Body of pancreas (tissue), 4 donors: ENCODE data around the gene PPP1R13B. TPM values are rescaled to one million over a fixed set of nuclear protein-coding genes. Genes with fewer than 3 reads are reported as not detected.
A peak's percentile ranks its signal among the peaks of the same experiment; 100 is the strongest.

Experiments used
- ATAC-seq: fragments of 150-250 bp; one replicate; pipeline ENCODE4 v1.9.1; 2016
- DNase-seq, 4 donors: peaks; one replicate each; pipeline ENCODE4 v3.0.0-alpha.2; 2019
- H3K27ac ChIP-seq, 4 donors: fragments of 200-600 bp; sonication (generic); 1 replicate in 3 of 4; 2 replicates in 1 of 4; pipeline versions ENCODE4 v1.5.1 to v1.6.1; 2016 to 2019; ENCODE audit warnings: mild to moderate bottlenecking in 1 of 4, mixed read lengths in 1 of 4, moderate library complexity in 1 of 4
- H3K27me3 ChIP-seq, 2 donors: fragments of 200-600 bp; sonication (generic); one replicate each; pipeline ENCODE4 v1.6.0; 2016; ENCODE audit warnings: mild to moderate bottlenecking in 1 of 2
- H3K36me3 ChIP-seq, 2 donors: fragments of 200-600 bp; sonication (generic); replicated peaks in 1 of 2; 2 replicates each; pipeline ENCODE4 v1.5.1; 2016; ENCODE audit warnings: low read depth in 2 of 2; ENCODE audit not compliant: insufficient read depth in 1 of 2
- H3K4me1 ChIP-seq: fragments of 200-600 bp; sonication (generic); one replicate; pipeline ENCODE4 v1.6.0; 2016
- H3K4me3 ChIP-seq, 2 donors: fragments of 200-600 bp; sonication (generic); 1 replicate in 1 of 2; 2 replicates in 1 of 2; pipeline ENCODE4 v1.5.1; 2016 to 2019
- H3K9me3 ChIP-seq, 3 donors: fragments of 200-600 bp; sonication (generic); 1 replicate in 2 of 3; 2 replicates in 1 of 3; pipeline ENCODE4 v1.5.1; 2016
- CTCF ChIP-seq, 7 experiments: fragments of 450-650 bp in 4 of 7; fragments of 200-600 bp in 3 of 7; sonication (generic) in 3 of 7; IDR thresholded peaks; one replicate each; pipeline ENCODE4 v1.5.1; 2016 to 2019; ENCODE audit warnings: antibody characterized with exemption in 7 of 7
- POLR2A ChIP-seq, 3 donors: fragments of 450-650 bp; IDR thresholded peaks; one replicate each; pipeline ENCODE4 v1.6.1; 2016; ENCODE audit warnings: antibody characterized with exemption in 3 of 3, mild to moderate bottlenecking in 2 of 3
- WGBS, 2 donors: methylation state at CpG; one replicate each; pipeline ENCODE4 v1.1.5; 2017; 5-methylcytosine and 5-hydroxymethylcytosine counted together
- intact Hi-C: fragments of 100-400 bp; cut with DNase I; formaldehyde crosslinking; loops from one replicate; pipeline ENCODE4 v1.15.1; 2023
- total RNA-seq, 2 donors: library from RNA; depleted of rRNA; stranded (reverse); fragments of >200 nt; gene quantifications; one replicate each; pipeline ENCODE4 v1.1.0, GENCODE V29; 2016

The PPP1R13B gene
- total RNA-seq, 2 donors from 2014 or later = 12.5 to 36.3 TPM

- TF ChIP-seq CTCF (IDR thresholded peaks at IDR 0.05) = no peak
- no peak for TF ChIP-seq POLR2A (IDR thresholded peaks at IDR 0.05)
- Histone ChIP-seq H3K9me3 (no peaks in the 10 kb centered on the region), H3K36me3 (no peaks in the 10 kb centered on the region), H3K27me3 (no peaks in the 10 kb centered on the region), H3K4me3 (no peak overlapping the region), H3K4me1 (peaks cover 26% of the 10 kb centered on the region), H3K27ac (no peak overlapping the region)
- no peak for DNase-seq
- 94 to 96% methylated on average over 14 of the region's 14 CpGs for WGBS, 2 donors
- no peak for ATAC-seq
- intact Hi-C loops = no loop called here
Measured at GRCh38 chr14:103830511-103831270, 16.7 kb downstream of the PPP1R13B start.

DNA sequence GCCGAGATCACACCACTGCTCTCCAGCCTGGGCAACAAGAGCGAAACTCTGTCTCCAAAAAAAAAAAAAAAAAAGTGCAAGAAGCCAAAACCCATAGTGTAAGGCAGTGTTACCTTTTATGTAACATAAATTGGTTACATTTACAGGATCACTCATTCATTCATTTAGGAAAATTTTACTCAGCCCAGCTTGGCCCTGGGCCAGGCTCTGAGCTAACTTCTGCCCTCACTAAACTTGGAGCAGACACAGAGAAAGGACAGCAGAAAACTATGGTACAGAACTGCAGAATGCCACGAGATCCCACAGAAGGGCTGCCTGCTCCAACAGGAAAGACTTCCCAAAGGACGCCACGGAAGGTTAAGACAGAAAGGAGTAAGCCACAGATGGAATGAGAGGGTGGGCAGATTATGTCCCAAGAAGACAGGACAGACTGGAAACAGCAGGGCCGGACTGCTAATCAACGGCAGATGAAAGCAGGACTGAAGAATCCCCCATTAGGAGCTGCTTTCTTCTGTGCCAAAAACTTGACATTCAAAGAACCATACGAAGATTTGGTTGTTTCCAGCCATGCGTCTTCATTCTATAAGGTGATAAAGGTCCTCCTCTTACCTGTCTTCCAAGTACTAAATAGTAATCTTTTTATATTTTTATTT lies 18.9 kb downstream of the PPP1R13B start:
- TF ChIP-seq POLR2A (IDR thresholded peaks at IDR 0.05) = no peak
- no peak for TF ChIP-seq CTCF (IDR thresholded peaks at IDR 0.05)
- H3K4me1 ChIP-seq = peaks cover 47% of the 10 kb centered on the region
- no peak overlapping the region for H3K4me3 ChIP-seq
- ATAC-seq (no peak), DNase-seq (peak; percentile 35 to 62 (median 41))
- H3K9me3 ChIP-seq = no peaks in the 10 kb centered on the region
- peak overlapping the region in 3 of 4 donors; percentile 2 to 63 (median 40) for H3K27ac ChIP-seq
- no peaks in the 10 kb centered on the region for H3K27me3 ChIP-seq
- intact Hi-C loops = no loop called here
- 42 to 45% methylated on average over 9 of the region's 9 CpGs for WGBS, 2 donors
- no peaks in the 10 kb centered on the region for H3K36me3 ChIP-seq

DNA sequence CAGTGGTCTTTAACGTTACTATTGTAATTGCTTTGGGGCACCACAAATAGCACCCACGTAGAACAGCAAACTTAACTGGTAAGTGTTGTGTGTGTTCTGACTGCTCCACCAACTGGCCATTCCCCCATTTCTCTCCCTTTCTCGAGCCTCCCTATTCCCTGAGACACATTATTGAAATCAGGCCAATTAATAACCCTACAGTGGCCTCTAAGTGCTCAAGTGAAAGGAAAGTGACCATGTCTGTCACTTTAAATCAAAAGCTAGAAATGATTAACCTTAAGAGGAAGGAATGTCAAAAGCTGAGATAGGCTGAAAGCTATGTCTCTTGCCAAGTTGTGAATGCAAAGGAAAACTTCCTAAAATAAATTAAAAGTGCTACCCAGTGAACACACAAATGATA lies 22.3 kb downstream of the PPP1R13B start:
- Histone ChIP-seq H3K27ac (peak overlapping the region in 3 of 4 donors; percentile 48 to 82 (median 67)), H3K27me3 (no peaks in the 10 kb centered on the region), H3K9me3 (no peaks in the 10 kb centered on the region), H3K4me3 (no peak overlapping the region), H3K4me1 (peaks cover 62% of the 10 kb centered on the region), H3K36me3 (no peaks in the 10 kb centered on the region)
- peak; percentile 90 for ATAC-seq
- intact Hi-C loops = no loop called here
- peak in 3 of 4 donors; percentile 27 to 40 (median 38) for DNase-seq
- 3 to 12% methylated on average over 3 of the region's 3 CpGs for WGBS, 2 donors
- TF ChIP-seq POLR2A (IDR thresholded peaks at IDR 0.05) (no peak), CTCF (IDR thresholded peaks at IDR 0.05) (peak in 1 of 7 experiments; percentile 14)

- no peaks in the 10 kb centered on the region for H3K36me3 ChIP-seq
- no peak overlapping the region for H3K4me3 ChIP-seq
- peak overlapping the region in 3 of 4 donors; percentile 5 to 69 (median 61) for H3K27ac ChIP-seq
- intact Hi-C loops = no loop called here
- no peaks in the 10 kb centered on the region for H3K27me3 ChIP-seq
- WGBS, 2 donors = 60 to 76% methylated on average over 1 of the region's 1 CpG
- peaks cover 61% of the 10 kb centered on the region for H3K4me1 ChIP-seq
- ATAC-seq = no peak
- no peaks in the 10 kb centered on the region for H3K9me3 ChIP-seq
- no peak for TF ChIP-seq POLR2A (IDR thresholded peaks at IDR 0.05)
- TF ChIP-seq CTCF (IDR thresholded peaks at IDR 0.05) = no peak
- no peak for DNase-seq
Measured at GRCh38 chr14:103820908-103821307, 26.5 kb downstream of the PPP1R13B start.
